Measurements from ENCODE around the gene SLC9A6. TPM values are rescaled to one million over a fixed set of nuclear protein-coding genes. Genes with fewer than 3 reads are reported as not detected.

SLC9A6 gene
- total and polyA plus RNA-seq, 2 of the 8 experiments (the other 6 are each of a cell fraction or from before 2014, with no cell fraction given): 8.0 to 14.1 TPM

GRCh38 chrX:136094962-136095361, 109.7 kb downstream of the SLC9A6 start:
- ChIA-PET POLR2A (ENCODE audit: partially characterized antibody) (no interaction called here), CTCF (ENCODE audit: partially characterized antibody) (no interaction called here)
- H3K9ac ChIP-seq (replicated peaks in 1 of 4; ENCODE audit: extremely low read depth in 1 of 4, low read depth in 3 of 4, low read length in 3 of 4): no peak overlapping the region
- no peaks in the 10 kb centered on the region for H3K79me2 ChIP-seq (ENCODE audit: control insufficient read depth in 1 of 2, insufficient read depth in 2 of 2, low read length in 2 of 2)
- H3K56ac ChIP-seq (replicated peaks; ENCODE audit: insufficient read length, low read depth, low read length): no peak overlapping the region
- H2BK12ac ChIP-seq (ENCODE audit: low read depth, low read length): no peak overlapping the region
- no peak for TF ChIP-seq CBX5 (IDR thresholded peaks at IDR 0.05; ENCODE audit: low read depth, low read length)
- TF ChIP-seq TAF1 (IDR thresholded peaks at IDR 0.05; ENCODE audit: low read depth, low read length): no peak
- H2AFZ ChIP-seq (ENCODE audit: low read length): no peak overlapping the region
- no peak overlapping the region for H4K91ac ChIP-seq (replicated peaks; ENCODE audit: insufficient read length, low read length)
- H3K23me2 ChIP-seq (ENCODE audit: low read depth, low read length): no peaks in the 10 kb centered on the region
- no peak overlapping the region for H3K18ac ChIP-seq (ENCODE audit: extremely low read depth, low read length)
- H2BK120ac ChIP-seq (replicated peaks; ENCODE audit: low read depth, low read length): no peak overlapping the region
- no peak overlapping the region for H3K23ac ChIP-seq (ENCODE audit: insufficient read length)
- H3K14ac ChIP-seq (ENCODE audit: insufficient read length): no peak overlapping the region
- no peak overlapping the region for H2AK5ac ChIP-seq (ENCODE audit: low read depth, low read length)
- no peaks in the 10 kb centered on the region; a peak in 1 of 7 replicates for H3K4me1 ChIP-seq (replicated peaks in 1 of 4; ENCODE audit: control insufficient read depth in 3 of 4, insufficient read depth in 4 of 4, low read length in 3 of 4)
- H2BK15ac ChIP-seq (ENCODE audit: low read length): no peak overlapping the region
- H2BK5ac ChIP-seq (ENCODE audit: low read depth, low read length): no peak overlapping the region
- H3K4me2 ChIP-seq (ENCODE audit: insufficient read depth in 1 of 2, low read depth in 2 of 2, low read length in 2 of 2): no peak overlapping the region
- H4K5ac ChIP-seq (ENCODE audit: insufficient read length, low read depth, low read length): no peak overlapping the region
- no peak overlapping the region for H3K4me3 ChIP-seq (ENCODE audit: extremely low read depth in 1 of 4, insufficient read depth in 2 of 4, low read depth in 3 of 4, low read length in 4 of 4)
- no peak overlapping the region for H2BK20ac ChIP-seq (ENCODE audit: low read length)
- no peaks in the 10 kb centered on the region for H4K20me1 ChIP-seq (replicated peaks in 1 of 2; ENCODE audit: control insufficient read depth in 1 of 2, insufficient read depth in 2 of 2, low read length in 2 of 2)
- H3K27me3 ChIP-seq (replicated peaks in 1 of 4; ENCODE audit: control insufficient read depth in 3 of 4, extremely low read depth in 1 of 4, insufficient read depth in 3 of 4, low read length in 3 of 4): no peaks in the 10 kb centered on the region
- FAIRE-seq (no peak), DNase-seq (ENCODE audit: low read depth in 1 of 2, low spot score in 2 of 2) (no peak)
- no peaks in the 10 kb centered on the region for H3K79me1 ChIP-seq (ENCODE audit: low read depth, low read length)
- H3K4ac ChIP-seq (replicated peaks; ENCODE audit: insufficient read length, low read depth, low read length): no peak overlapping the region
- WGBS, 2 experiments (ENCODE audit: extremely low coverage in 1 of 2, insufficient coverage in 1 of 2, insufficient read length in 1 of 2, insufficient replicate concordance in 2 of 2, low coverage in 1 of 2, low lambda C conversion rate in 2 of 2, missing lambda C conversion rate in 1 of 2): 86% methylated on average over 3 of the region's 3 CpGs; no CpG with 5 or more reads in 1 of the 2 experiments
- no peak overlapping the region for H4K8ac ChIP-seq (ENCODE audit: extremely low read depth, insufficient read depth, low read length)
- no peak overlapping the region for H3K27ac ChIP-seq (ENCODE audit: low read depth, low read length)
- no peaks in the 10 kb centered on the region for H3K9me3 ChIP-seq (ENCODE audit: insufficient read depth in 2 of 2, low read depth in 1 of 2, low read length in 1 of 2)
- H3K36me3 ChIP-seq (ENCODE audit: control insufficient read depth in 2 of 4, insufficient read depth in 4 of 4, low read length in 3 of 4): no peaks in the 10 kb centered on the region

Other genes with a start within 250 kb of the SLC9A6 start
- gene CT45A3, start 217.2 kb upstream of the SLC9A6 start, total RNA-seq (2021; fragmentation: NEBNext Ultra II Directional; extraction: Animal tissue kit (Norgen Biotek cat#: 25700)): not detected in 2 replicates
- not detected in 2 replicates for gene CT45A3, start 217.2 kb upstream of the SLC9A6 start, polyA plus RNA-seq (2011; rRNA removed)
- not detected in 2 replicates for gene CT45A5, start 199.9 kb upstream of the SLC9A6 start, total RNA-seq (2021; fragmentation: NEBNext Ultra II Directional; extraction: Animal tissue kit (Norgen Biotek cat#: 25700))
- not detected in 2 replicates for gene CT45A5, start 199.9 kb upstream of the SLC9A6 start, polyA plus RNA-seq (2011; rRNA removed)
- not detected in 2 replicates for gene CT45A6, start 182.6 kb upstream of the SLC9A6 start, total RNA-seq (2021; fragmentation: NEBNext Ultra II Directional; extraction: Animal tissue kit (Norgen Biotek cat#: 25700))
- not detected in 2 replicates for gene CT45A6, start 182.6 kb upstream of the SLC9A6 start, polyA plus RNA-seq (2011; rRNA removed)
- not detected in 2 replicates for gene CT45A2, start 165.4 kb upstream of the SLC9A6 start, total RNA-seq (2021; fragmentation: NEBNext Ultra II Directional; extraction: Animal tissue kit (Norgen Biotek cat#: 25700))
- gene CT45A2, start 165.4 kb upstream of the SLC9A6 start, polyA plus RNA-seq (2011; rRNA removed): not detected in 2 replicates
- not detected in 2 replicates for gene CT45A7, start 148.2 kb upstream of the SLC9A6 start, total RNA-seq (2021; fragmentation: NEBNext Ultra II Directional; extraction: Animal tissue kit (Norgen Biotek cat#: 25700))
- not detected in 2 replicates for gene CT45A7, start 148.2 kb upstream of the SLC9A6 start, polyA plus RNA-seq (2011; rRNA removed)
- not detected in 2 replicates for gene CT45A8, start 130.9 kb upstream of the SLC9A6 start, total RNA-seq (2021; fragmentation: NEBNext Ultra II Directional; extraction: Animal tissue kit (Norgen Biotek cat#: 25700))
- not detected in 2 replicates for gene CT45A8, start 130.9 kb upstream of the SLC9A6 start, polyA plus RNA-seq (2011; rRNA removed)
- gene CT45A9, start 113.6 kb upstream of the SLC9A6 start, total RNA-seq (2021; fragmentation: NEBNext Ultra II Directional; extraction: Animal tissue kit (Norgen Biotek cat#: 25700)): not detected in 2 replicates
- gene CT45A9, start 113.6 kb upstream of the SLC9A6 start, polyA plus RNA-seq (2011; rRNA removed): not detected in 2 replicates
- not detected in 2 replicates for gene CT45A10, start 92.0 kb upstream of the SLC9A6 start, total RNA-seq (2021; fragmentation: NEBNext Ultra II Directional; extraction: Animal tissue kit (Norgen Biotek cat#: 25700))
- not detected in 2 replicates for gene CT45A10, start 92.0 kb upstream of the SLC9A6 start, polyA plus RNA-seq (2011; rRNA removed)
- gene SAGE1, start 91.7 kb upstream of the SLC9A6 start, total RNA-seq (2021; fragmentation: NEBNext Ultra II Directional; extraction: Animal tissue kit (Norgen Biotek cat#: 25700)): not detected in 2 replicates
- not detected in 2 replicates for gene SAGE1, start 91.7 kb upstream of the SLC9A6 start, polyA plus RNA-seq (2011; rRNA removed)
- 19.1 and 20.5 TPM in 2 replicates for gene MMGT1, start 11.4 kb upstream of the SLC9A6 start, total RNA-seq (2021; fragmentation: NEBNext Ultra II Directional; extraction: Animal tissue kit (Norgen Biotek cat#: 25700))
- gene MMGT1, start 11.4 kb upstream of the SLC9A6 start, polyA plus RNA-seq (2011; rRNA removed): 6.3 and 10.0 TPM in 2 replicates
- gene FHL1, start 162.1 kb downstream of the SLC9A6 start, total RNA-seq (2021; fragmentation: NEBNext Ultra II Directional; extraction: Animal tissue kit (Norgen Biotek cat#: 25700)): 56.5 and 57.1 TPM in 2 replicates
- 37.1 and 45.0 TPM in 2 replicates for gene FHL1, start 162.1 kb downstream of the SLC9A6 start, polyA plus RNA-seq (2011; rRNA removed)